NCI-H345 (cell line): Measurements from ENCODE around the gene TTLL11.
"Not testable (repeated sequence)": the region's sequence is repeated elsewhere in the genome, so short reads cannot be mapped to it uniquely, and the experiment has no call there.

Experiments
- DNase-seq: peaks from one replicate; lab custom pipeline; 2025; lab: John Stamatoyannopoulos, UW

The TTLL11 gene

GRCh38 chr9:121902461-121903135, 190.5 kb downstream of the TTLL11 start:
- no peak for DNase-seq

GRCh38 chr9:121901616-121902015, 191.5 kb downstream of the TTLL11 start:
- DNase-seq, result no peak

- no peak for DNase-seq
Observed at GRCh38 chr9:121900163-121900562, 192.9 kb downstream of the TTLL11 start.

- DNase-seq, result no peak
Observed at GRCh38 chr9:121898856-121899255, 194.3 kb downstream of the TTLL11 start.

- no peak for DNase-seq
Observed at GRCh38 chr9:121897140-121897539, 196.0 kb downstream of the TTLL11 start.

- DNase-seq, result no peak
Observed at GRCh38 chr9:121896545-121896943, 196.6 kb downstream of the TTLL11 start.

GRCh38 chr9:121895818-121896544, 197.1 kb downstream of the TTLL11 start:
- peak; percentile 34 for DNase-seq

- no peak for DNase-seq
Observed at GRCh38 chr9:121895358-121895757, 197.8 kb downstream of the TTLL11 start.

GRCh38 chr9:121894380-121894779, 198.7 kb downstream of the TTLL11 start:
- not testable (repeated sequence) for DNase-seq

- no peak for DNase-seq
Observed at GRCh38 chr9:121893786-121894185, 199.3 kb downstream of the TTLL11 start.

- no peak for DNase-seq
Observed at GRCh38 chr9:121892706-121893105, 200.4 kb downstream of the TTLL11 start.

- no peak for DNase-seq
Observed at GRCh38 chr9:121890746-121891145, 202.4 kb downstream of the TTLL11 start.

GRCh38 chr9:121889990-121890563, 203.0 kb downstream of the TTLL11 start:
- no peak for DNase-seq

- DNase-seq, result no peak
Observed at GRCh38 chr9:121888438-121888775, 204.7 kb downstream of the TTLL11 start.

- DNase-seq, result no peak
Observed at GRCh38 chr9:121887553-121888437, 205.3 kb downstream of the TTLL11 start.

GRCh38 chr9:121886759-121887485, 206.2 kb downstream of the TTLL11 start:
- no peak for DNase-seq

GRCh38 chr9:121885345-121885901, 207.7 kb downstream of the TTLL11 start:
- DNase-seq, result no peak

- DNase-seq, result no peak
Observed at GRCh38 chr9:121884057-121884541, 209.0 kb downstream of the TTLL11 start.

- no peak for DNase-seq
Observed at GRCh38 chr9:121883281-121884056, 209.6 kb downstream of the TTLL11 start.

- peak; percentile 87 for DNase-seq
Observed at GRCh38 chr9:121881920-121882500, 211.1 kb downstream of the TTLL11 start.
